GM23248 (cell line): ENCODE measurements around the gene ADAMTSL5. TPM values are rescaled to one million over a fixed set of nuclear protein-coding genes. Genes with fewer than 3 reads are reported as not detected.

Experiments
- DNase-seq: peaks from one replicate; pipeline ENCODE4 v3.0.0-alpha.2; 2015
- H2AFZ ChIP-seq: fragments of 200-600 bp; sonication (generic); 2 replicates; pipeline ENCODE4 v1.6.1; 2016; ENCODE audit warnings: antibody characterized with exemption
- H3F3A ChIP-seq: fragments of 200-600 bp; sonication (generic); 2 replicates; pipeline ENCODE4 v1.6.1; 2016; ENCODE audit warnings: mild to moderate bottlenecking, antibody characterized with exemption, mixed run types; ENCODE audit not compliant: insufficient read depth
- H3K27ac ChIP-seq: fragments of 200-600 bp; sonication (generic); 2 replicates; pipeline ENCODE4 v1.5.1; 2016; ENCODE audit warnings: mild to moderate bottlenecking
- H3K27me3 ChIP-seq: fragments of 200-600 bp; sonication (generic); replicated peaks from 2 replicates; pipeline ENCODE4 v1.6.1; 2016; ENCODE audit warnings: mild to moderate bottlenecking; ENCODE audit not compliant: insufficient read depth
- H3K36me3 ChIP-seq: fragments of 200-600 bp; sonication (generic); 2 replicates; pipeline ENCODE4 v1.6.1; 2016; ENCODE audit warnings: low read depth, mild to moderate bottlenecking
- H3K4me1 ChIP-seq: fragments of 200-600 bp; sonication (generic); 2 replicates; pipeline ENCODE4 v1.6.1; 2016; ENCODE audit warnings: mild to moderate bottlenecking; ENCODE audit not compliant: insufficient read depth
- H3K4me2 ChIP-seq: fragments of 200-600 bp; sonication (generic); one replicate; pipeline ENCODE4 v1.6.1; 2016; ENCODE audit warnings: mild to moderate bottlenecking; ENCODE audit not compliant: unreplicated experiment
- H3K4me3 ChIP-seq: fragments of 200-600 bp; sonication (generic); 2 replicates; pipeline ENCODE4 v1.5.1; 2016; ENCODE audit warnings: mild to moderate bottlenecking
- H3K79me2 ChIP-seq: fragments of 200-600 bp; sonication (generic); 2 replicates; pipeline ENCODE4 v1.6.1; 2016; ENCODE audit warnings: mild to moderate bottlenecking; ENCODE audit not compliant: insufficient read depth
- H3K9ac ChIP-seq: fragments of 200-600 bp; sonication (generic); 2 replicates; pipeline ENCODE4 v1.6.1; 2016; ENCODE audit warnings: mild to moderate bottlenecking
- H3K9me2 ChIP-seq: fragments of 200-600 bp; sonication (generic); 2 replicates; pipeline ENCODE4 v1.6.1; 2016; ENCODE audit warnings: mixed run types, mild to moderate bottlenecking, moderate library complexity; ENCODE audit not compliant: insufficient read depth
- H3K9me3 ChIP-seq: fragments of 200-600 bp; sonication (generic); one replicate; pipeline ENCODE4 v1.6.1; 2017; ENCODE audit warnings: low read depth
- H4K20me1 ChIP-seq: fragments of 200-600 bp; sonication (generic); 2 replicates; pipeline ENCODE4 v1.6.0; 2016; ENCODE audit not compliant: insufficient read depth
- EZH2 ChIP-seq: fragments of 200-600 bp; sonication (generic); IDR thresholded peaks from 2 replicates; pipeline ENCODE4 v1.6.1; 2018; ENCODE audit warnings: antibody characterized with exemption, mild to moderate bottlenecking; ENCODE audit not compliant: insufficient read depth, poor library complexity, severe bottlenecking
- EZH2phosphoT487 ChIP-seq: fragments of 200-600 bp; sonication (generic); IDR thresholded peaks from 2 replicates; pipeline ENCODE4 v1.6.1; 2018; ENCODE audit warnings: antibody characterized with exemption, moderate library complexity, mild to moderate bottlenecking, low read depth; ENCODE audit not compliant: insufficient read depth
- WGBS, 2 experiments: methylation state at CpG; one replicate each; pipeline ENCODE4 v1.1.6; 2015 to 2017; ENCODE audit warnings: low lambda C conversion rate in 2 of 2, low coverage in 1 of 2; ENCODE audit errors: missing lambda C conversion rate in 2 of 2; 5-methylcytosine and 5-hydroxymethylcytosine counted together
- in situ Hi-C: fragments of 300-500 bp; cut with MboI; formaldehyde crosslinking; loops from 2 replicates; pipeline ENCODE4 v1.15.0; 2020
- polyA plus RNA-seq: library from polyadenylated mRNA; unstranded; fragments of >200 nt; fragmentation: Nextera tagmentation; extraction: Ambion mirVana; gene quantifications from 2 replicates; pipeline ENCODE4 v1.2.1, GENCODE V29; 2016
- total RNA-seq: library from RNA; depleted of rRNA; stranded (reverse); fragments of >200 nt; shearing (Covaris generic); gene quantifications from 2 replicates; pipeline ENCODE4 v1.2.3, GENCODE V29; 2014; rRNA removed

ADAMTSL5 gene
- 21.1 and 31.7 TPM in 2 replicates for total RNA-seq
- 19.3 and 23.3 TPM in 2 replicates for polyA plus RNA-seq

- peak within 1 kb of the TSS; percentile 69 for H2AFZ ChIP-seq
- H3K9me2 ChIP-seq: no peaks in the 10 kb centered on the region
- in situ Hi-C loops: no loop called here
- peak; percentile 88 for DNase-seq
- no peaks in the 10 kb centered on the region for H4K20me1 ChIP-seq
- H3K9me3 ChIP-seq: no peaks in the 10 kb centered on the region
- H3K27ac ChIP-seq: peak within 1 kb of the TSS; percentile 48
- 1% methylated on average over 18 to 56 of the region's 78 CpGs for WGBS, 2 experiments
- H3K27me3 ChIP-seq: no peaks in the 10 kb centered on the region
- H3K9ac ChIP-seq: peak within 1 kb of the TSS; percentile 84
- H3K79me2 ChIP-seq: peaks cover 7% of the 10 kb centered on the region; the same call in 1 of the 2 replicates
- H3K4me2 ChIP-seq: peak within 1 kb of the TSS; percentile 78
- no peak for TF ChIP-seq EZH2phosphoT487
- no peak for TF ChIP-seq EZH2
- peak within 1 kb of the TSS; percentile 95 for H3K4me3 ChIP-seq
- H3K36me3 ChIP-seq: no peaks in the 10 kb centered on the region
- no peaks in the 10 kb centered on the region for H3K4me1 ChIP-seq
- H3F3A ChIP-seq: peaks cover 14% of the 10 kb centered on the region; the same call in 1 of the 2 replicates
Observed at GRCh38 chr19:1512671-1513498, at the start of gene ADAMTSL5. Gene ADAMTSL5 (minus strand): TSS chr19:1513019. CDS start chr19:1510943, 2,076 bp downstream.

DNA sequence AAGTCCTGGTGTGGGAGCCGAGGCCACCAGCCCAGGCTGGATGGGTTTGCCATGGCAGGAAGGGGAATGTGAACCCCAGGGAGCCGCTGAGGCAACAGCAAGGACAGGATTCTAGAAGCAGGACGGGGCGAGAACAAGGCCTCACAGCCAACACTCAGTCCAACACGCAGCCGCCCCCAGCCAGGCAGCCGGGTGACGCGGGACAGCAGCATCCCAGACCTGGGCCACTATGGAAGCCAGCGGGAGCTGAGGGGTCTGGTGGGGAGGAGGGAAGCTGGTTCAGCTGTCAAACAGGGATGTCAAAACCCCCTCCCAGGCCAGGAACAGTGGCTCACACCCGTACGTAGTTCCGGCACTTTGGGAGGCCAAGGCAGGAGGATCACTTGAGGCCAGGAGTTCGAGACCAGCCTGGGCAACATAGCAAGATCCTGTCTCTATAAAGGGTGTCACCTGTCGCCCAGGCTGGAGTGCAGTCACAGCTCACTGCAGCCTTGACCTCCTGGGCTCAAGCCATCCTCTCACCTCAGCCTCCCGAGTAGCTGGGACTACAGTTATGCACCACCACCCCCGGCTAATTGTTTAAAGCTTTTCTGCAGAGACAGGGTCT lies 48.5 kb upstream of the ADAMTSL5 start:
- H3K27me3 ChIP-seq: no peaks in the 10 kb centered on the region
- H3K36me3 ChIP-seq: no peaks in the 10 kb centered on the region
- H4K20me1 ChIP-seq: no peaks in the 10 kb centered on the region
- H3K9me3 ChIP-seq: no peaks in the 10 kb centered on the region
- in situ Hi-C loops: no loop called here
- no peak overlapping the region for H3K27ac ChIP-seq
- H3K4me2 ChIP-seq: no peak overlapping the region
- H3K9ac ChIP-seq: no peak overlapping the region
- no peak for DNase-seq
- no peaks in the 10 kb centered on the region for H3K4me1 ChIP-seq
- TF ChIP-seq EZH2 (no peak), EZH2phosphoT487 (no peak)
- no peaks in the 10 kb centered on the region for H3K9me2 ChIP-seq
- WGBS, 2 experiments: 90 to 92% methylated on average over 17 of the region's 17 CpGs
- peaks cover 74% of the 10 kb centered on the region for H3K79me2 ChIP-seq
- no peak overlapping the region for H2AFZ ChIP-seq
- H3K4me3 ChIP-seq: no peak overlapping the region
- no peaks in the 10 kb centered on the region; the same call in 1 of the 2 replicates for H3F3A ChIP-seq

DNA sequence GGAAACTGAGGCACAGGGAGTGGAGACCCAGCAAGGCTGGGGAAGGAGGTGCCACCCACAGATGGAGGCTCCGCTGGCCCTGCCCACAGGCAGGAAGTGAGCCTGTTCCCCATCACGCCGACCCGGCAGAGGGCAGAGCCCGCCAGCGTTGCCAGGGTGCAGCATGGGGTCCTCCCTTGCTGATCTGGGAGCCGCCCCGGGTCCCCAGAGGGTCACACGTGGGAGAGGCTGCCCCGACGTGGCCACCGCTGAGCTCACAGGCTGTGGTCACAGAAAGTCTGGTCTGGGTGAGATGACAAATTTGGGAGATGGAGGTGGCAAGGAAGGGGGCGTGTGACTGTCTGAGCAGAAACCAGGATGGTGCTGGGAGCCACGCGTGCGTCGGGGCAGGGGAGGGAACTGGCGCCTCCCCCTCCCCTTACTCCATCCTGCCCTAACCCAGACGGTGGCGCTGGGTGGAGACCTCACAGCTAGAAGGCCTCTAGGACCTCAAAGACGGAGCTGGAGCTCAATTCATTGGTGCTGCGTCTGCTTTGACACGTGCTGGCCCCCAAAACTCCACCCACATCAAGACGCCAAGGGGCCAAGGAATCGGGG lies 47.6 kb upstream of the ADAMTSL5 start:
- Histone ChIP-seq H3F3A (no peaks in the 10 kb centered on the region; the same call in 1 of the 2 replicates), H2AFZ (no peak overlapping the region), H3K79me2 (peaks cover 65% of the 10 kb centered on the region), H3K9me3 (no peaks in the 10 kb centered on the region), H3K9ac (no peak overlapping the region), H4K20me1 (no peaks in the 10 kb centered on the region), H3K4me1 (no peaks in the 10 kb centered on the region), H3K9me2 (no peaks in the 10 kb centered on the region), H3K27me3 (no peaks in the 10 kb centered on the region), H3K36me3 (no peaks in the 10 kb centered on the region), H3K4me3 (no peak overlapping the region), H3K27ac (no peak overlapping the region), H3K4me2 (no peak overlapping the region)
- no peak for DNase-seq
- WGBS, 2 experiments: 55 to 57% methylated on average over 25 of the region's 25 CpGs
- in situ Hi-C loops: no loop called here
- TF ChIP-seq EZH2phosphoT487: no peak
- no peak for TF ChIP-seq EZH2

DNA sequence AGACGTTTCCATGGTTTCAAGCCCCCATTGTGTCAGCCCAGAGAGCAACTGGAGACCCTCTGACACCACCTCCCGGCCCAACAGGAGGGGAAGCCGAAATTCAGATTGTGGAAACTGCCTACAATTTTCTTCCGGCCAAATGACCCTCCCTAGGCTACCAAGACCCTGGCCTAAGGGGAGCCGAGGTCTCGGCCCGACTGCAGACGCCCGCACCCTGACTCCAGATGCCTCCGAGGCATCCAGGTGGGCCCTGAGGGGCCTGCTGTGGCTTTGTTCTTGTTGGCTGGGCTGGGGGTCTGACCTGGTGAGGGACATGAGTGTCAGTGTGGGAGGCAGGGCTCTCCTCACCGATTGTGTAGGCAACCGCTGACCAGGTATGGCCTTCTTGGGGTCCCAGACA lies 45.7 kb upstream of the ADAMTSL5 start:
- no peaks in the 10 kb centered on the region; the same call in 1 of the 2 replicates for H3F3A ChIP-seq
- no peaks in the 10 kb centered on the region for H3K36me3 ChIP-seq
- DNase-seq: no peak
- H3K9ac ChIP-seq: no peak overlapping the region
- H4K20me1 ChIP-seq: no peaks in the 10 kb centered on the region
- H3K4me2 ChIP-seq: no peak overlapping the region
- in situ Hi-C loops: no loop called here
- no peaks in the 10 kb centered on the region for H3K9me3 ChIP-seq
- H3K27me3 ChIP-seq: no peaks in the 10 kb centered on the region
- no peak overlapping the region for H3K27ac ChIP-seq
- H3K9me2 ChIP-seq: no peaks in the 10 kb centered on the region
- peaks cover 46% of the 10 kb centered on the region for H3K79me2 ChIP-seq
- TF ChIP-seq EZH2phosphoT487 (no peak), EZH2 (no peak)
- H2AFZ ChIP-seq: no peak overlapping the region
- 88 to 91% methylated on average over 12 of the region's 12 CpGs for WGBS, 2 experiments
- no peaks in the 10 kb centered on the region for H3K4me1 ChIP-seq
- H3K4me3 ChIP-seq: no peak overlapping the region
